Bladder microvascular endothelial cell (primary cell): ENCODE results near the gene ADGRA3. TPM values are rescaled to one million over a fixed set of nuclear protein-coding genes. Genes with fewer than 3 reads are reported as not detected.

Experiments used
- total RNA-seq: library from RNA; depleted of rRNA; stranded (reverse); fragments of >200 nt; gene quantifications from 2 replicates; pipeline ENCODE4 v1.2.3, GENCODE V29; 2014

The ADGRA3 gene
- total RNA-seq, result 1.3 and 27.7 TPM in 2 replicates

GRCh38 chr4:22515888-22516541, at the start of gene ADGRA3:
Gene ADGRA3 (minus strand): TSS chr4:22516066. CDS start chr4:22515784, 282 bp downstream.

Other genes with a start within 250 kb of the ADGRA3 start
- not detected in 2 replicates for gene GBA3, start 176.9 kb upstream of the ADGRA3 start, total RNA-seq